GM18907 (cell line): Measurements from ENCODE around the gene COL23A1.

Source experiments
- ATAC-seq: cut with Tn5 transposase; IDR thresholded peaks from one replicate; pipeline ENCODE4 v1.9.1; 2021; ENCODE audit warnings: mild to moderate bottlenecking, moderate library complexity; ENCODE audit not compliant: unreplicated experiment

COL23A1 gene

DNA sequence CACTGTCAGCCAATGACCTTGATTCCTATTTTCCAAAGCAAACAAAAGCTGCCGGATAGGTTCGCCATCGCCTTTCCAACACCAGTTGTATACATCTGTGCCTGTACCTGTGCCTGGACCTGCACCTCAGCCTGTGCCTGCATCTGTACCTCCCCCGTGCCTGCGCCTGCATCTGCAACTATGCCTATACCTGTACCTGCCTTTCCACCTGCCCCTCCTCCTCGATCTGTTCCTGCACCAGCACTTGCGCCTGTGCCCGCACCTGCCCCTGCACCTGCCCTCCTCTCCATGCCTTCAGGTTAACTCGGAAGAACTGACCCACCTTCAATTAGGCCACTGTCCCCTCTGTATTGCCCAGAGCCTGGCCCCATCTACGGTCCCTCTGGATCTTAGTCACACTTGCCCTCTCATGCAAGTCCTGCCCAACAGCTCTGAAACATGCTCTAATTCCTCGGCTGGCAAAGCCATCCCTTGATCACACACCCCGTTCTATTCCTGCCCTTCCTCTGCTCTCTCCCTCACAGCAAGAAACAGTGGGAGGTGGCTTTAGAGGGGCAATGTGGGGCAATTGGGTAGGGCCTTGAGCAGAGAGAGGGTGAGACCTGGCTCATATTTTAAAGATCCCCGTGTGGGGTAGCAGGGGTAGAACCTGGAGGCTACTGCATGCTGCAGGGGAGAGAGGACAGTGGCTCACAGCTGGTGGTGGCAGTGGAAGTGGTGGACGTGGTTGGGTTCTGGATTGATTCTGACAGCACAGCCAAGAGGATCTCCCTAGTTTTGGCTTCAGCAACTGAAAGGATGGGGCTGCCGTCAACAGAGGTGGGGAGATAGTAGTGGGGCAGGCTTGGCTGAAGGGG lies 298.0 kb downstream of the COL23A1 start:
- ATAC-seq, result no peak

DNA sequence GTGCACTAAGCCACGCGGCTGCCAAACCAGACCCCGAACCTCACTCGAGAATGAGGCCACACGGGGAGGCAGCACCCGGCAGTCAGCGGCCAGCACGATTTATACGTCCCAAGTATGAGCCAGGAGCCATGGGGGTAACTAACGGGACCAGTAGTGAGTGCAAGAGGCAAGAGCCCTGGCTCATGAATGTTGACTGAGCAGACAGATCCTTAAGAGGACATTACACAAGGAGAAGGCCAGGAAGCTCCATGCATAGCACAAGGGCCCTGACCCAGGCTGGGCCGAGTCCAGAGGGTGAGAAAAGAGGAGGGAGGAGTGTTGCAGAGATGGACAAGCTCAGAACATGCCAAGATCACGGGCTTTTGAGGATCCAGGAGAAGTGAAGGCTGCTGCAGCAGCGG lies 299.0 kb downstream of the COL23A1 start:
- no peak for ATAC-seq

DNA sequence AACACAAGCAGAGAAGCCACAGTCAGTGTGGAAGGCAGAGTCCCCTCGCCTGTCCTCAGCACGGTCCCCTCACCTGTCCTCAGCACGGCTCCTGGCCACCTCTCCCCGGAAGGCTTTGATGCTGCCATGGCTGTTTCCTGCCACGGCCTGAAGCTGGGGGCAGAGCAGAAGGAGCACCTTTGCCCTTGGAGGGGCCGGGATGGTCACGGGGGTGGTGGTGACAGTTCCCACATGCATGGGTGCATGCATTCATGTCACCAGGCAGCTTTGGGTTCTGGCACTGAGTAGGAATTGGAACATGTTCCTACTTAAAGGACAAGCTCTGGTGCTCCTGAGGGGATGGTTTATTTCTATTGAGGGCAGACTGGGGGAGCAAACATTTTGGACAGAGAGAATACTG lies 299.8 kb downstream of the COL23A1 start:
- ATAC-seq, result no peak

GRCh38 chr5:178289438-178289837 lies 300.8 kb downstream of the COL23A1 start:
- no peak for ATAC-seq

DNA sequence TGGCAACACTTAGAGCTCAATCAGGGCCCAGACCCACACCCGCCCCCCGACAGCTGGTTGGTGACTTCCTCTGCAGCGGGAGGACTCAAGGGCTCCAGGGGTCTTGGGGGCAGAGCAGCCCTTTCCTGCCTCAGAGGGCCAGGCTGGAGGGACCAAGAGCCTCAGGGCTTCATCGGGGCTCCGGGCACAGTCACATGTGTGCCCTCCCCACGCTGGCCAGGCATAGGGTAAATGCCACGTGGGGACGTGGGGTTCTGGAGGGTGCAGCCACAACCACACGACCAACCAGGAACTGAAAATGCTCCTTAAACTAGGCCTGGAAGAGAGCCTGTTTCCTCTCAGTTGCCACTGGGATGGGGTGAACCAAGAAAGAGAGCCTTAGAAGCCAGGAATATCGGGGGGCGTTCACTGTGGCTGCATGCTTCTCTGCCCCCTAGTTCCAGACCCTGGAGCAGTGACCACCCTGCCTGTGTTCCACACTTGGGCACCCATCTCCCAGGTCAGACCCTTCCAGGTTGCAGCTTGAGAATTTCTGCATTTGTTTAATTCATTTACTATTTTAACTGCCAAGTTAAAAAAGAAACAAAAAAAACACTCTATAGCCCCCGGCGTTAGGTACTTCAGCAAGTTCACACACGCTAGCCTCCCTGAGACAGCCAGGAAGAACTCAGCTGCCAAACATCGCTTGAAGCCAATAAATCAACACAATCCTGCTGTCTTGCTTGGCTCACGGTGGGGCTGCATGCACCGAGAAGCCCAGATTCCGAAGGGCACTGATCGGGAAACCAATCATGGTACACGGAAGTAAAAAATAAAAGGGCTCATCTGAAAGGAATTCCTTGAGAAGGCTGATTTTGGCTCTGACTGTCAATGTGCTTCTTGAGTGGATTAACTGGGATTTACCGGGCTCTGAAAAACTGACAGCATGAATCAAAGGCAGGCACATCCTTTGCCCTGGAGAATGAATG lies 301.5 kb downstream of the COL23A1 start:
- ATAC-seq, result no peak

- ATAC-seq, result no peak
Observed at GRCh38 chr5:178287791-178288105, 302.4 kb downstream of the COL23A1 start.

- no peak for ATAC-seq
Observed at GRCh38 chr5:178287091-178287790, 303.0 kb downstream of the COL23A1 start.

DNA sequence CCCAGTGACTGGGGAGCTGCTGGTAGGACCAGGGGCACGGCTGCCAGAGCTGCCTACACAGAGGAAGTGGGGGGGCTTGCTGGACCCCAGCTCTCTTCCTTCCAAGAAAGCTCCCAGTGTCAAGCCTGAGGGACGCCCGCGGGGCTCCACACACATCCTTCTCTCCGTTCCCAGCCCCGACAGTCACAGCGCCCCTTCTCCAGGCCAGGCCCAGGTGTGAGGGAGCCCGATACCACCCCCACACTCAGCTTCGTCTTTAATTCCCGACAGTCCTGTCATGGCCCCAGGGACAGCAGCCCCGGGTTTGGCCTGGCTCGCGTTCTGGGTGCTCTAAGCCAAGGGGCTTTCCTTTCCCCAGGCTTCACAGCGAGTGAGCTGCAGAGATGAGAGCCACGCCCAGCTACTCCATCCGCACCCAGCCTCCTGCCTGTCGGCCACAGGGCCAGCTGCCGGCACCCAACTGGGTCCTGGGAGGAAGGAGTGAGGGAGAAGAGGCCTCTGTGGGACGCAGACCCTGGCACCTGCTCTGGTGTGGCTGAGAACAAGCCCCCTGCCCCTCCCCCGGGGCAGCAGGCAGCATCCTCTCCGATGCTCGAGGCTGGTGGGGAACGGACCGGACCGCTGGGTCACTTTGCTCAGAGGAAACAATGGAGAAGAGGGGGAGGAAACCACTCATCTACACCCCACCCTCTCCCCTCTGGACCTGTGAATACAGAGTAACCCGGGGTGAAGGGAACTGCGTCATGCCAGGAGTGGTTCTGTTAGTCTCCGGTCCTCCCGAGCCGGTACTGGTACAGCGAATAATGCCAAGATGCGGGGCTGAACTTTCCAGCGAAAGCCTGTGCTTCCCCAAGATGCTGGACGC lies 303.7 kb downstream of the COL23A1 start:
- no peak for ATAC-seq

DNA sequence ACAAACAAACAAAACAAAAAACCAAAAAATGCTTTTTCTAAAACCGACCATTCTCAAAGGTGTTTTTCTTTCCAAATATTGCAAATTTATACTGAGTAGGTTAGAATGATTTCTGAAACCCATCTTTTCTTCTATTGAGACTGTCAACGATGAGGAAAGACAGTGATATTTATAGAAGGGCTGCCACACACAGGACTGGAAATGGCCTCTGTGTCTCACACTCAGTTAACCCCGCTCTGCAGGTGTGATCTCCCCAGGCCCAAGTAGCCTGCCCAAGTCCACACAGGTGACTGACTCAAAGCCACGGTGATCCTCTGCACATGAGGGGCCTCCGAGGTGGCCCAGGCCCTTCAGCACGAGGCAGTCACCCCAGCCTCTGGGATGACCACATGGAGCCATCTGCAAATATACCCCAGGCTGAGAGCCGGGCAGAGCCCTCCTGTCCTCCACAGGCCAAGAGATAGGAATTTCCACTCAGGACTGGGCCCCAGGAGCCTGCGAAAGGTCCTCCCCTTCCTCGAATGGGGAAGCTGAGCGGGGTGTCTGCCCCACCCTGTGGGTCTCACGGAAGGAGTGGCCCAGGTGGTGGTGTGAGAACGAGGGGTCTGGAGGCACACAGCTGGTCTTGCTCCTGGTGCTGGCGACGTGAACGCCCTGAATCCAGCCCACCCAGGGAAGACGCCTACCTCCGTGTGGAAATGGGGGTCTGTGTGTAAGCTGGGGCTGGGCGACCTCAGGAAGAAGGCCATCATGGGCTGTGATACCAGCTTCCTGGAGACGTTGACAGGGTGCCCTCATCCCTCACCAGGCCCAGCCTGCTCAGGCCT lies 304.6 kb downstream of the COL23A1 start:
- no peak for ATAC-seq

- ATAC-seq, result no peak
Observed at GRCh38 chr5:178284996-178285395, 305.2 kb downstream of the COL23A1 start.

DNA sequence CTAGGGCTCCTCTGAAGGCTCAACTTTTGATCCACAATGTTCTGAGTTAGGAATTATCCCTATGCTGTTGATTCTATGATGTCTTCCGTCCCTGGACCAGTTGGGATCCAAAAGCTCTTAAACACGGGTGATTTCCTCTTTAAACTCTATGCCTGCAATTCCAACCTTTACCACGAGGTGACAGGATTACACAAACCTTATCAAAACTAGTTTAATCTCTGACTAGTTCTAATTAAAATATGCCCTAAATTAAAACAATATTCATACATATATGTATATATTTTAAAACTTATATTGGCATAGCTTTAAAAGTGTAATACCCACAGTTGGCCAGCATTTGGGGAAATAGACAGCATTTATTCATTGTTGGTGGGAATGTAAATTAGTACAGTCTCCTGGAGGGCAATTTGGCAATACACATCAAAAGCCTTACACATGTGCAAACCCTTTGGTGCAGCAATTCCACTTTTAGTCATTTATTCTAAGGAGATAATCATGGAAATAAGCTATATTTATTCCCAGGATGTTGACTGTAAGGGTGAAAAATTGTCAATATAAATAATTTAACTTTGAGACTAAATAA lies 306.0 kb downstream of the COL23A1 start:
- no peak for ATAC-seq

DNA sequence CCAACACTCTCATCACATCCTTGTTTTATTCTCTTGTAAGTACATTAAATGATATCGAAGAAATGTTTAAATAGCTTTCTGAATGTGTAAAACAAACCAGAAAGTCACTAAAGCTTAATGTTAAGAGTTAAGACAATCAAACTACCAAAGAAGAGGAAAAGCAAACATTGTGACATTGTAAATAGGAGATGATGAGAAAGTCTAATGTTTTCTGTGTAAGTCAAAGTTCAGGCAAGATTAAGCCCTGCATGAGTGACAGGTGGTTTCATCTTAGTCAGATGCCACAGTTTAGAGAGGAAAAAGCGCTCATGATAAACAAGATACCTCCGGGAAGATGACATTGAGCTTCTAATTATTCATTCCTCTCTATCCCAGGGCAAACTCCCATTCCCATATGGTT lies 306.7 kb downstream of the COL23A1 start:
- no peak for ATAC-seq

DNA sequence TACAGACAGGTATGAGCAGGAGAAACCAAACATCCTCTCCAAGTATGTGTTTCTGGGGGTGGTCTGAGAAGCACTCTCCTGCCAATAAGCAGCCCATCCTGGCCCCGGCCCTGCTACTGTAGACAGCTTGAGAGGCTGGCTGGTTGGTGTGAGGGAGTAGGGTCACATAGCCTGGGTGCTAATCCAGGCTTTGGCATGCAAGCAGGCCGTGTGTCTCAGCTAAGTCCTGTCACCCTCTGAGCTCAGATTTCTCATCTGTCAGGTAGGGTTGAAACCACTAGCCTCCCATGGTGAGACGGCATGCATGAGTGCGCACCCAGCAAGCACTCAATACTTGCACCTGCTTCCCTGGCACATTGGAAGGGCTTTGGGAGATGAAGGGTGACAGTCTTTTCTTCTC lies 307.8 kb downstream of the COL23A1 start:
- ATAC-seq, result no peak

GRCh38 chr5:178281331-178281730 lies 308.9 kb downstream of the COL23A1 start:
- ATAC-seq, result no peak

DNA sequence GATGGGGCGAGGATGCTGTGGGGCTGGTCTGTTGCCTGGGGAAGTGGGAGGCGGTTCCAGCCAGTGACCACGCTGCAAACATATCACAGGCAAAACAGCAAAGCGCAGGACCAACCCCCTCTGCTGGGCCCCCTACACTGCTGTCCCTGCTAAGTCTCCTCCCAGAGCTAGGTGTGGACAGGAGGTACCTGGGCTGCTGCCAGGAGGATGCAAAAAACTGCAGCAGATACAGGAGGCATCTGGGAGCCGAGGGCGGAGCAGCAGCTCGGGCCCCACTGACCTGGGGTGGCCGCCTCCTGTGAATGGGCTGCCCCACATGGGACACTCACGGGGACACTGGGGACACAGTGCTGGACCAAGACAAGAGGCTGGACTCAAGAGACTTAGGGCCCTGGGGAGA lies 309.6 kb downstream of the COL23A1 start:
- ATAC-seq, result no peak

GRCh38 chr5:178279723-178280438 lies 310.3 kb downstream of the COL23A1 start:
- peak; percentile 63 for ATAC-seq

DNA sequence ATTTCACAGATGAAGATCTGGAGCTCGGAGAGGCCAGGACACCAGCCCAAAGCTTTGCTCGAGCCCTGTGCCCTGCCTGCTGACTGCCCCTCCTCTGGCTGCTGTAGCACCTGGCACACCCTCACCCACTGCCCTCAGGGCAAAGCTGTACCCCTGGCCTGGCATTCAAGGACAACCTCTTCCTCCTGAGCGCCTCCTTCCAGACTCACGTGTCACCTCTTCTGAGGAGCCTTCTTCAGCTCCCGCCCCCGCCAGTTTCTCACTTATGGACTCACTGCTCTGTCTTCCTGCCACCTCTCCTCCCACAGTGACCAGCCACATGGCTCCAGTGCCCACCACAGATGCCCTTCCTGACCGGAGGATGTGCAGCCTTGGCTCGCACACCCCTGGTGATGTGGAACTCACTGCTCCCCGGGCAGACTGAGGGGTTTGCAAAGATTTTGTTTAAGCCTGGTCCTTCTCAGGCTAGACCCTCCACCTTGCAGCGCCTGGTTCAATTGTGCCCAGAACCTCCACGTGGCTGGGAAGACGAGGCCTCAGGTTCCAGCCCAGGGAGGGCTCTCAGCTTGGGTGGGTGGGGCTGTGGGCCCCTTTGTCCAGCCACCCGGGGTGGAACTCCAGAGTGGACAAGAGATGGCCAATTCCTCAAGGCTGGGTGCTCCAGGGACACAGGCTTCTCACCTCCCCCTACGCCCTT lies 311.0 kb downstream of the COL23A1 start:
- no peak for ATAC-seq
